HG02938 (cell line): ENCODE data around the gene STIP1.

ENCODE experiments used
- ATAC-seq: cut with Tn5 transposase; IDR thresholded peaks from one replicate; pipeline ENCODE4 v1.9.1; 2021; ENCODE audit warnings: mild to moderate bottlenecking, moderate library complexity; ENCODE audit not compliant: unreplicated experiment

Gene STIP1

GRCh38 chr11:64248578-64248977 is 62.6 kb downstream of the STIP1 start:
- no peak for ATAC-seq

- no peak for ATAC-seq
Measured at GRCh38 chr11:64249038-64249437, 63.1 kb downstream of the STIP1 start.

- ATAC-seq, result no peak
Measured at GRCh38 chr11:64249563-64250414, 63.8 kb downstream of the STIP1 start.

GRCh38 chr11:64250415-64251015 is 64.5 kb downstream of the STIP1 start:
- no peak for ATAC-seq

- no peak for ATAC-seq
Measured at GRCh38 chr11:64251016-64251752, 65.2 kb downstream of the STIP1 start, which contains the start of gene PLCB3. Gene PLCB3, plus strand, starts transcription at chr11:64251530. Its CDS starts 120 bp downstream, at chr11:64251650.

GRCh38 chr11:64251753-64252002 is 65.7 kb downstream of the STIP1 start:
- ATAC-seq, result no peak

- no peak for ATAC-seq
Measured at GRCh38 chr11:64252003-64252872, 66.3 kb downstream of the STIP1 start.

GRCh38 chr11:64253043-64253442 is 67.1 kb downstream of the STIP1 start:
- ATAC-seq, result no peak

- ATAC-seq, result no peak
Measured at GRCh38 chr11:64253481-64253880, 67.5 kb downstream of the STIP1 start.
